Liver (tissue), 9 donors: ENCODE results near the gene SESN1. TPM values are rescaled to one million over a fixed set of nuclear protein-coding genes. Genes with fewer than 3 reads are reported as not detected.

Experiments
- DNase-seq: peaks from one replicate; pipeline ENCODE4 v3.0.0-alpha.2; 2017; ENCODE audit warnings: low spot score
- H3K27ac ChIP-seq, 2 donors: one replicate each; pipeline ENCODE4 v1.7.0; 2013; ENCODE audit warnings: inconsistent platforms in 2 of 2, low read length in 2 of 2, control low read depth in 1 of 2, low read depth in 1 of 2, mild to moderate bottlenecking in 1 of 2
- H3K27me3 ChIP-seq, 4 donors: one replicate each; pipeline versions ENCODE4 v1.6.1 to v1.7.0; 2013; ENCODE audit warnings: low read length in 3 of 4, inconsistent platforms in 1 of 4, mild to moderate bottlenecking in 1 of 4, moderate library complexity in 1 of 4; ENCODE audit not compliant: control insufficient read depth in 4 of 4, insufficient read depth in 4 of 4
- H3K36me3 ChIP-seq, 4 donors: one replicate each; pipeline versions ENCODE4 v1.6.1 to v1.7.0; 2013; ENCODE audit warnings: low read length in 3 of 4, mild to moderate bottlenecking in 3 of 4, low read depth in 1 of 4, moderate library complexity in 1 of 4; ENCODE audit not compliant: control insufficient read depth in 4 of 4, insufficient read depth in 3 of 4
- H3K4me1 ChIP-seq, 4 donors: one replicate each; pipeline versions ENCODE4 v1.6.1 to v1.7.0; 2013; ENCODE audit warnings: low read length in 3 of 4, mild to moderate bottlenecking in 3 of 4, moderate library complexity in 1 of 4; ENCODE audit not compliant: control insufficient read depth in 4 of 4, insufficient read depth in 4 of 4
- H3K4me3 ChIP-seq, 3 donors: one replicate each; pipeline versions ENCODE4 v1.6.1 to v1.7.0; 2013; ENCODE audit warnings: low read length in 3 of 3, control low read depth in 1 of 3, low read depth in 1 of 3, mild to moderate bottlenecking in 1 of 3
- H3K9ac ChIP-seq, 2 donors: one replicate each; pipeline ENCODE4 v1.7.0; 2013; ENCODE audit warnings: low read length in 2 of 2, mild to moderate bottlenecking in 2 of 2, moderate library complexity in 2 of 2, control low read depth in 1 of 2, low read depth in 1 of 2
- H3K9me3 ChIP-seq, 4 donors: one replicate each; pipeline versions ENCODE4 v1.6.1 to v1.7.0; 2013; ENCODE audit warnings: low read length in 3 of 4; ENCODE audit not compliant: control insufficient read depth in 4 of 4
- ATF3 ChIP-seq: IDR thresholded peaks from 2 replicates; pipeline ENCODE4 v1.6.1; 2016; ENCODE audit warnings: antibody characterized with exemption
- CTCF ChIP-seq: fragments of 150-350 bp; IDR thresholded peaks from 2 replicates; pipeline ENCODE4 v1.5.1; 2017; ENCODE audit warnings: improper control_type of control experiment, low read depth, low read length; ENCODE audit not compliant: missing input control
- EGR1 ChIP-seq, 2 donors: IDR thresholded peaks; 2 replicates each; pipeline ENCODE4 v1.6.1; 2016 to 2018; ENCODE audit warnings: antibody characterized with exemption in 2 of 2, low read depth in 2 of 2
- FOXA2 ChIP-seq: IDR thresholded peaks from 2 replicates; pipeline ENCODE4 v1.6.1; 2016; ENCODE audit warnings: antibody characterized with exemption
- HNF4A ChIP-seq, 2 donors: conservative IDR thresholded peaks; 2 replicates each; pipeline ENCODE4 v1.6.1; 2016; ENCODE audit warnings: antibody characterized with exemption in 2 of 2, mild to moderate bottlenecking in 2 of 2
- HNF4G ChIP-seq: IDR thresholded peaks from 2 replicates; pipeline ENCODE4 v1.6.1; 2016; ENCODE audit warnings: antibody characterized with exemption
- JUND ChIP-seq, 2 donors: IDR thresholded peaks; 2 replicates each; pipeline ENCODE4 v1.6.1; 2016; ENCODE audit warnings: antibody characterized with exemption in 2 of 2
- RAD21 ChIP-seq, 2 donors: IDR thresholded peaks; 2 replicates each; pipeline ENCODE4 v1.6.1; 2016; ENCODE audit warnings: antibody characterized with exemption in 2 of 2, mild to moderate bottlenecking in 2 of 2
- RXRA ChIP-seq, 2 donors: IDR thresholded peaks; 2 replicates each; pipeline ENCODE4 v1.6.1; 2017 to 2018; ENCODE audit warnings: antibody characterized with exemption in 2 of 2, mild to moderate bottlenecking in 1 of 2
- TAF1 ChIP-seq: conservative IDR thresholded peaks from 2 replicates; pipeline ENCODE4 v1.6.1; 2016; ENCODE audit warnings: antibody characterized with exemption, mild to moderate bottlenecking
- YY1 ChIP-seq: IDR thresholded peaks from 2 replicates; pipeline ENCODE4 v1.6.1; 2016; ENCODE audit warnings: antibody characterized with exemption, mild to moderate bottlenecking
- WGBS: extraction: QIAGEN DNeasy Blood & Tissue Kit; methylation state at CpG from one replicate; pipeline ENCODE4 v1.1.7; 2013; 5-methylcytosine and 5-hydroxymethylcytosine counted together
- polyA plus RNA-seq, 2 donors: library from polyadenylated mRNA; stranded (reverse) in 1 of 2; unstranded in 1 of 2; fragments of 200-250 nt in 1 of 2; fragments of >200 nt in 1 of 2; fragmentation: Nextera tagmentation in 1 of 2; extraction: Ambion mirVana in 1 of 2; gene quantifications; one replicate each; pipeline versions ENCODE4 v1.2.1 to v1.2.3, GENCODE V29; 2013 to 2015
- total RNA-seq, 2 donors: library from RNA; depleted of rRNA; stranded (reverse); fragments of >200 nt; gene quantifications; one replicate each; pipeline ENCODE4 v1.2.3, GENCODE V29; 2014
- TF ChIP-seq, protein P1 (sequence below): IDR thresholded peaks from 2 replicates; pipeline ENCODE4 v1.6.1; 2016; ENCODE audit warnings: antibody characterized with exemption
- TF ChIP-seq, protein P2 (sequence below): IDR thresholded peaks from 2 replicates; pipeline ENCODE4 v1.6.1; 2016; ENCODE audit warnings: antibody characterized with exemption
- donor health status: healthy.
- donor health status: healthy.
- donor health status: healthy.
- donor health status: healthy.
- donor health status: healthy.

The SESN1 gene
- total and polyA plus RNA-seq, 4 donors, result 6.2 to 17.0 (median 11.0) TPM

DNA sequence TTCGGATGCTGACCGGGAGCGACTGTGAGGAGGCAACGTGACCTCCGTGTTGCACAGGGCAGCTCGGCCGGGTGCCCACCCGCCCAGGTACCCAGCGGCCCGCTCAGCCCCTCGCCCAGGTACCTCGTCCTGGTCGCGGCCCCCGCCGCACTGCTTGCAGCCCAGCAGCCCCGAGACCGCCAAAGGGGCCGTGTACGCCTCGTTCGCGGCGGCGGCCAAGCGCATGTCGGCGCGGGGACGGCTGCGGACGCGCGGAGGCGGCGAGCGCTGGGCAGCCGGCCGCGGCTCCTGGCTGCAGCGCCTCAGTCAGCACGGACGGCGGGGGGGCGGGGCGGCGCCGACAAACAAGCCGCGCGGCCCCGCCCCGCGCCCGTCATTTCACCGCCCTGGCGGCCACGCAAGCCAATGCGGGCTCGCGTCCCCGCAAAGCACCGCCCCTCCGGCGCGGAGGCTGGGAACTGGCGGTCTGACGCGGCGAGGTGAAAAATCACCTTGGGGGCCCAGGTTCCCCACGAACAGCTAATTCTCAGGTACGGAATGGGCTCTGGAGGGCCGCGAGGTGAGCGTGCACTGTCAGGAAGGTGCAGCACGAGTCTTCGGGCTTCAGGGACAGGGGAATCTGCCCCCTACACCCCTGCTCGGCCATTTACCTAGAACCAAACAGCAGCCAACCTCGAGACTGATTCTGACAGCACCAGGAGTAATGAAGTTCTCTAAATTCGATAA is 85.2 kb downstream of the SESN1 start:
- Histone ChIP-seq H3K9ac (peak overlapping the region; percentile 89 to 93), H3K27me3 (no peaks in the 10 kb centered on the region), H3K27ac (peak overlapping the region; percentile 90 to 98), H3K4me3 (peak overlapping the region; percentile 59 to 90 (median 75)), H3K4me1 (peaks cover 0 to 23% (median 14%) of the 10 kb centered on the region in 4 donors), H3K36me3 (no peaks in the 10 kb centered on the region), H3K9me3 (no peaks in the 10 kb centered on the region)
- TF ChIP-seq, protein P1, sequence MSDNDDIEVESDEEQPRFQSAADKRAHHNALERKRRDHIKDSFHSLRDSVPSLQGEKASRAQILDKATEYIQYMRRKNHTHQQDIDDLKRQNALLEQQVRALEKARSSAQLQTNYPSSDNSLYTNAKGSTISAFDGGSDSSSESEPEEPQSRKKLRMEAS, result no peak
- TF ChIP-seq HNF4G, result no peak
- TF ChIP-seq RAD21 (IDR thresholded peaks at IDR 0.05), result peak in 1 of 2 donors; percentile 31
- TF ChIP-seq YY1, result peak; percentile 51
- TF ChIP-seq CTCF, result peak; percentile 54
- TF ChIP-seq RXRA (IDR thresholded peaks at IDR 0.05), result peak in 1 of 2 donors; percentile 5
- TF ChIP-seq HNF4A (conservative IDR thresholded peaks at IDR 0.05), result no peak
- WGBS, result under 1% methylated on average over 80 of the region's 80 CpGs
- DNase-seq, result peak; percentile 94

- Histone ChIP-seq H3K4me3 (peak overlapping the region; percentile 59 to 90 (median 75)), H3K27ac (peak overlapping the region; percentile 90 to 98), H3K4me1 (peaks cover 0 to 25% (median 14%) of the 10 kb centered on the region in 4 donors), H3K9ac (peak overlapping the region; percentile 89 to 93), H3K27me3 (no peaks in the 10 kb centered on the region), H3K36me3 (no peaks in the 10 kb centered on the region), H3K9me3 (no peaks in the 10 kb centered on the region)
- WGBS, result 3% methylated on average over 24 of the region's 24 CpGs
- peak in 1 of 2 donors; percentile 21 for TF ChIP-seq JUND (IDR thresholded peaks at IDR 0.05)
- TF ChIP-seq, protein P1, result no peak
- DNase-seq, result no peak
Observed at GRCh38 chr6:109008537-109009235, 86.0 kb downstream of the SESN1 start.

- Histone ChIP-seq H3K36me3 (no peaks in the 10 kb centered on the region), H3K27ac (peak overlapping the region in 1 of 2 donors; percentile 90), H3K9ac (peak overlapping the region in 1 of 2 donors; percentile 93), H3K4me1 (peaks cover 1 to 28% (median 14%) of the 10 kb centered on the region in 4 donors), H3K27me3 (no peaks in the 10 kb centered on the region), H3K4me3 (peak overlapping the region in 1 of 3 donors; percentile 19), H3K9me3 (no peaks in the 10 kb centered on the region)
- TF ChIP-seq HNF4A (conservative IDR thresholded peaks at IDR 0.05) (no peak), EGR1 (IDR thresholded peaks at IDR 0.05; ENCODE audit: low read depth in 2 of 2) (no peak), CTCF (no peak), RAD21 (IDR thresholded peaks at IDR 0.05) (no peak), HNF4G (no peak), ATF3 (no peak), FOXA2 (no peak), TAF1 (no peak)
- TF ChIP-seq, protein P1, result no peak
- TF ChIP-seq, protein P2, sequence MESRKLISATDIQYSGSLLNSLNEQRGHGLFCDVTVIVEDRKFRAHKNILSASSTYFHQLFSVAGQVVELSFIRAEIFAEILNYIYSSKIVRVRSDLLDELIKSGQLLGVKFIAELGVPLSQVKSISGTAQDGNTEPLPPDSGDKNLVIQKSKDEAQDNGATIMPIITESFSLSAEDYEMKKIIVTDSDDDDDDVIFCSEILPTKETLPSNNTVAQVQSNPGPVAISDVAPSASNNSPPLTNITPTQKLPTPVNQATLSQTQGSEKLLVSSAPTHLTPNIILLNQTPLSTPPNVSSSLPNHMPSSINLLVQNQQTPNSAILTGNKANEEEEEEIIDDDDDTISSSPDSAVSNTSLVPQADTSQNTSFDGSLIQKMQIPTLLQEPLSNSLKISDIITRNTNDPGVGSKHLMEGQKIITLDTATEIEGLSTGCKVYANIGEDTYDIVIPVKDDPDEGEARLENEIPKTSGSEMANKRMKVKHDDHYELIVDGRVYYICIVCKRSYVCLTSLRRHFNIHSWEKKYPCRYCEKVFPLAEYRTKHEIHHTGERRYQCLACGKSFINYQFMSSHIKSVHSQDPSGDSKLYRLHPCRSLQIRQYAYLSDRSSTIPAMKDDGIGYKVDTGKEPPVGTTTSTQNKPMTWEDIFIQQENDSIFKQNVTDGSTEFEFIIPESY, result no peak
- 43% methylated on average over 4 of the region's 4 CpGs for WGBS
- no peak for DNase-seq
Observed at GRCh38 chr6:109008054-109008453, 86.6 kb downstream of the SESN1 start.
